ENCODE data around the gene ANKRD33B. TPM values are rescaled to one million over a fixed set of nuclear protein-coding genes. Genes with fewer than 3 reads are reported as not detected.

Gene ANKRD33B
- total and polyA plus RNA-seq, 2 experiments from 2014 or later: 1.5 to 2.0 TPM

DNA sequence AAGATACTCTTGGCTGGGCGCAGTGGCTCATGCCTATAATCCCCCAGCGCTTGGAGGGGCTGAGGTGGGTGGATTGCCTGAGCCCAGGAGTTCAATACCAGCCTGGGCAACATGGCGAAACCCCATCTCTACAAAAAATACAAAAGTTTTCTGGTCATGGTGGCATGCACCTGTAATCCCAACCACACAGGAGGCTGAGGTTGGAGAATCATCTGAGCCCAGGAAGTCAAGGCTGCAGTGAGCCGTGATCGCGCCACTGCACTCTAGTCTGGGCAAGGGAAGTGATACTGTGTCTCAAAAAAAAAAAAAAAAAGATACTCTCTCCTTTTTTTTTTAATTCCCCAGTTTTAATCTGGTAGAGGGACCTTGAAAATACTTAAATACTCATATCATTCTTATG, 15.0 kb downstream of the ANKRD33B start:
- no peaks in the 10 kb centered on the region for H3K9me2 ChIP-seq (replicated peaks; ENCODE audit: insufficient read depth)
- no peak overlapping the region for H3K4me3 ChIP-seq
- TF ChIP-seq, protein P1, sequence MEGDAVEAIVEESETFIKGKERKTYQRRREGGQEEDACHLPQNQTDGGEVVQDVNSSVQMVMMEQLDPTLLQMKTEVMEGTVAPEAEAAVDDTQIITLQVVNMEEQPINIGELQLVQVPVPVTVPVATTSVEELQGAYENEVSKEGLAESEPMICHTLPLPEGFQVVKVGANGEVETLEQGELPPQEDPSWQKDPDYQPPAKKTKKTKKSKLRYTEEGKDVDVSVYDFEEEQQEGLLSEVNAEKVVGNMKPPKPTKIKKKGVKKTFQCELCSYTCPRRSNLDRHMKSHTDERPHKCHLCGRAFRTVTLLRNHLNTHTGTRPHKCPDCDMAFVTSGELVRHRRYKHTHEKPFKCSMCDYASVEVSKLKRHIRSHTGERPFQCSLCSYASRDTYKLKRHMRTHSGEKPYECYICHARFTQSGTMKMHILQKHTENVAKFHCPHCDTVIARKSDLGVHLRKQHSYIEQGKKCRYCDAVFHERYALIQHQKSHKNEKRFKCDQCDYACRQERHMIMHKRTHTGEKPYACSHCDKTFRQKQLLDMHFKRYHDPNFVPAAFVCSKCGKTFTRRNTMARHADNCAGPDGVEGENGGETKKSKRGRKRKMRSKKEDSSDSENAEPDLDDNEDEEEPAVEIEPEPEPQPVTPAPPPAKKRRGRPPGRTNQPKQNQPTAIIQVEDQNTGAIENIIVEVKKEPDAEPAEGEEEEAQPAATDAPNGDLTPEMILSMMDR (IDR thresholded peaks at IDR 0.05; ENCODE audit: poor library complexity): no peak
- no peak for TF ChIP-seq EZH2 (IDR thresholded peaks at IDR 0.05; ENCODE audit: borderline replicate concordance)
- no peak for TF ChIP-seq EZH2phosphoT487 (IDR thresholded peaks at IDR 0.05; ENCODE audit: low read depth, severe bottlenecking, unreplicated experiment)
- H3K79me2 ChIP-seq: no peaks in the 10 kb centered on the region
- no peak overlapping the region for H3K4me2 ChIP-seq
- no peaks in the 10 kb centered on the region for H3K27me3 ChIP-seq
- no peaks in the 10 kb centered on the region for H4K20me1 ChIP-seq (ENCODE audit: insufficient read depth, poor library complexity, severe bottlenecking)
- no peaks in the 10 kb centered on the region for H3K36me3 ChIP-seq (replicated peaks; ENCODE audit: insufficient read depth, low read depth)
- DNase-seq (ENCODE audit: low spot score): no peak
- no peaks in the 10 kb centered on the region for H3K4me1 ChIP-seq (ENCODE audit: insufficient read depth)
- H3K27ac ChIP-seq: no peak overlapping the region
- 93% methylated on average over 6 of the region's 6 CpGs for WGBS (ENCODE audit: low lambda C conversion rate, missing lambda C conversion rate)
- H3K9me3 ChIP-seq (ENCODE audit: low read depth): no peaks in the 10 kb centered on the region
- no peak overlapping the region for H2AFZ ChIP-seq

DNA sequence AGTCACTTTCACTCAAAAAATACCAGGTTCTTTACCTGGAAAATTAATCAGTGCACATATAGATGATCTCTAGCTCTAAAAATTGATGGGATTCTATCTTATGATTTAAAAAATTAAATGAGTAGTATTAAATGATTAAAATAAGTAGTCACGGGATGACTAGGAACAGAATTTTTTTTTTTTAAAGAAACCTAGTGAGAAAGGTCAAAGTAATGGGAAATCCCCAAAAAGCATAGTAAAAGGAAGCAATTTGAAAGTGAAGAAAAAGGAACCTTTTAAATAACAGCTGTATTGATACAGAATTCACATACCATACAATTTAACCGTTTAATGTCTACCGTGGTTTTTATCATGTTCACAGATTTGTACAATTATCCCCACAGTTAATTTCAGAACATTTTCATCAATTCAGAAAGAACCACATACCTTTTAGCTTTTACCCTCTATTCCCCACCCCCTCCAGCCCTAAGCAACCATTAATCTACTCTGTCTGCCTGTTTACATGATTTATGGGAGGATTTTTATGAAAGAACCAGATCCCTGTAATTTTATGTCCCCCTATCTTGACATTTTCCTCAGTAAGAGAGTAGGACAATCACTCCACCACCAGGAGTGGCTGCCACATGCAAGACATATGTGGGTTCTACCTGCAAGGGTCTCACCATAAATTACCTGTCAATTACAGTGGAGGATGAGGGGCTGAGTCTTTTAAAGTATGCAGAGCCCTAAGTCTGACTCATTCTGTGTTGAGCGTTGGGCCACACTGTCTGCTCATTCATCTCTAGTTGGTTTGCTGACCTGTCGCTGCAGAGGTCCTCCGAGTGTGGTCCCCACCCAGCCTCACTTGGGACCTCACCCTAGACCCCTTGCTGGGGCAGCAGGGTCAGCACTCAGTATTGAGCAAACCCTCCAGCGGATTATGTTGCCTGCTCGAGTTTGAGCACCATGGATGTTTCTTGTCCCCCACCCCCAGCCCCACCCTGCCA, 16.0 kb downstream of the ANKRD33B start:
- Histone ChIP-seq H2AFZ (no peak overlapping the region), H3K9me2 (replicated peaks; ENCODE audit: insufficient read depth) (no peaks in the 10 kb centered on the region), H3K4me1 (ENCODE audit: insufficient read depth) (no peaks in the 10 kb centered on the region), H3K79me2 (no peaks in the 10 kb centered on the region), H3K27me3 (no peaks in the 10 kb centered on the region), H3K4me2 (no peak overlapping the region), H3K36me3 (replicated peaks; ENCODE audit: insufficient read depth, low read depth) (no peaks in the 10 kb centered on the region), H3K9me3 (ENCODE audit: low read depth) (no peaks in the 10 kb centered on the region), H3K27ac (no peak overlapping the region), H4K20me1 (ENCODE audit: insufficient read depth, poor library complexity, severe bottlenecking) (no peaks in the 10 kb centered on the region), H3K4me3 (no peak overlapping the region)
- TF ChIP-seq EZH2phosphoT487 (IDR thresholded peaks at IDR 0.05; ENCODE audit: low read depth, severe bottlenecking, unreplicated experiment): no peak
- TF ChIP-seq, protein P1 (IDR thresholded peaks at IDR 0.05; ENCODE audit: poor library complexity): no peak
- TF ChIP-seq EZH2 (IDR thresholded peaks at IDR 0.05; ENCODE audit: borderline replicate concordance): no peak
- 87% methylated on average over 8 of the region's 8 CpGs for WGBS (ENCODE audit: low lambda C conversion rate, missing lambda C conversion rate)
- DNase-seq (ENCODE audit: low spot score): no peak

DNA sequence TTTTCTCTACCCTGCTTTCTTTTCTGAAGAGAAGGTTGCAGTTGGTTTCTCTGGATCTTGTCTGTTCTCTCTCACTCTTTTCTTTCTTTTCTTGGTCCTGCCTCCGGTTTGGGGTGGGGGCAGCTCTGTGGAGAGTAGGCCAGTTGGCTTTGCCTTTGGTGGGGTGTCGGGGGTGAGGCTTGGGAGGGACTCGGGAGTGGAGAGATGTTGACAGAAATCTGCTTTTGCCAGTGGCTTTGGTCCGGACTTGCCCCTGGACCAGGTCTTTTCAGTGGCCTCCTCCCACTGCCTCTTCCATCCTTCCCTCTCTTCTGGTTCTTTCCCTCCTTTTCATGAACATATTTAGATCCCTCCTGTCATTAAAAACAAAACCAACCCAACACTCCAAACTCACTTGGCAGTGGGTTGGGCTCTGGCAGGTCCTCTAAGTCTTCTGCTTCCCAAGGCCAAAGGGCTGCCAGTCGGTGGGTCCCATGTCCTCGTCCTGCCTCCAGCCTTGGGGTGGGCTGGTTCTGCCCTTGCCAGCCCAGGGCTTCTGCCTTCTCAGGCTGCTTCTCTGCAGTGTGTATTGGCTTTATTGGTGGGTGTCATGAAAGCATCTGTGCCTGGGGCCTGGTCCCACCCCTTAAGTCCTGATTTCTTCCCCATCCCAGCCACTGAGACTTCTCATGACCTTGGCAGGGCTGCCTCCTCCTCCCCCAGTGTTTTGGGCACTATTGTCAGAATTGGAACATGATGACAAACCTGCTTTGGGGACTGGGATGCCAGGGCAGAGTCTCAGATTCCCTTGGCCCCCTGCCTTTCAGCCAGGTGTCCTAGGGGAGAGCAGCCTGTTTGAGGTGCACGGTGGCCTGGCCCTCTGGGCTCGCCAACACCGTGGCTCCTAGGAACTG, 16.9 kb downstream of the ANKRD33B start:
- Histone ChIP-seq H2AFZ (no peak overlapping the region), H3K79me2 (no peaks in the 10 kb centered on the region), H4K20me1 (ENCODE audit: insufficient read depth, poor library complexity, severe bottlenecking) (no peaks in the 10 kb centered on the region), H3K4me3 (no peak overlapping the region), H3K27me3 (no peaks in the 10 kb centered on the region), H3K36me3 (replicated peaks; ENCODE audit: insufficient read depth, low read depth) (no peaks in the 10 kb centered on the region), H3K9me3 (ENCODE audit: low read depth) (no peaks in the 10 kb centered on the region), H3K4me1 (ENCODE audit: insufficient read depth) (no peaks in the 10 kb centered on the region), H3K27ac (no peak overlapping the region), H3K4me2 (no peak overlapping the region), H3K9me2 (replicated peaks; ENCODE audit: insufficient read depth) (no peaks in the 10 kb centered on the region)
- no peak for TF ChIP-seq EZH2 (IDR thresholded peaks at IDR 0.05; ENCODE audit: borderline replicate concordance)
- TF ChIP-seq, protein P1 (IDR thresholded peaks at IDR 0.05; ENCODE audit: poor library complexity): no peak
- TF ChIP-seq EZH2phosphoT487 (IDR thresholded peaks at IDR 0.05; ENCODE audit: low read depth, severe bottlenecking, unreplicated experiment): no peak
- DNase-seq (ENCODE audit: low spot score): no peak
- 96% methylated on average over 9 of the region's 9 CpGs for WGBS (ENCODE audit: low lambda C conversion rate, missing lambda C conversion rate)
